Calu3 (cell line): ENCODE data around the gene RBFOX2. TPM values are rescaled to one million over a fixed set of nuclear protein-coding genes. Genes with fewer than 3 reads are reported as not detected.

Experiments used
- BruUV-seq: library from RNA; stranded (reverse); fragments of 400-500 nt; replicated peaks from 2 replicates; lab custom pipeline; 2021; lab: Mats Ljungman, UMichigan
- CTCF ChIA-PET: fragments of 300-600 bp; sonication (Branson Sonifier 250); formaldehyde crosslinking; loops from one replicate; lab custom pipeline; 2022; ENCODE audit warnings: antibody characterized with exemption; lab: Charles Lee
- DNase-seq: peaks from one replicate; pipeline ENCODE4 v3.0.0; 2022
- H3K27ac Mint-ChIP-seq: one replicate; pipeline ENCODE4 v1.8.0; 2022; ENCODE audit warnings: mixed read lengths; ENCODE audit not compliant: unreplicated experiment
- H3K27me3 Mint-ChIP-seq: one replicate; pipeline ENCODE4 v1.8.0; 2022; ENCODE audit warnings: mixed read lengths; ENCODE audit not compliant: unreplicated experiment
- H3K36me3 Mint-ChIP-seq: one replicate; pipeline ENCODE4 v1.8.0; 2022; ENCODE audit warnings: mild to moderate bottlenecking, moderate library complexity, mixed read lengths; ENCODE audit not compliant: insufficient read depth, unreplicated experiment
- H3K4me1 Mint-ChIP-seq: one replicate; pipeline ENCODE4 v1.8.0; 2022; ENCODE audit warnings: mild to moderate bottlenecking, low read depth, mixed read lengths; ENCODE audit not compliant: unreplicated experiment
- H3K4me3 Mint-ChIP-seq: one replicate; pipeline ENCODE4 v1.8.0; 2022; ENCODE audit warnings: mild to moderate bottlenecking, low read depth, moderate library complexity, mixed read lengths; ENCODE audit not compliant: unreplicated experiment
- H3K9me3 Mint-ChIP-seq: one replicate; pipeline ENCODE4 v1.8.0; 2022; ENCODE audit warnings: low read depth, mixed read lengths; ENCODE audit not compliant: unreplicated experiment
- intact Hi-C: fragments of 100-400 bp; cut with micrococcal nuclease; formaldehyde crosslinking; loops from one replicate; pipeline ENCODE4 v1.10.0; 2022; ENCODE audit not compliant: unreplicated experiment
- total RNA-seq: library from RNA; stranded (reverse); gene quantifications from 2 replicates; pipeline ENCODE4 v1.2.3, GENCODE V29; 2022
- TF ChIP-seq, protein P1 (sequence below): fragments of 200-600 bp; IDR thresholded peaks from one replicate; pipeline ENCODE4 v1.8.0; 2022; ENCODE audit warnings: antibody characterized with exemption; ENCODE audit not compliant: unreplicated experiment

The RBFOX2 gene
- total RNA-seq, 1 experiment from 2014 or later: 63.1 TPM

DNA sequence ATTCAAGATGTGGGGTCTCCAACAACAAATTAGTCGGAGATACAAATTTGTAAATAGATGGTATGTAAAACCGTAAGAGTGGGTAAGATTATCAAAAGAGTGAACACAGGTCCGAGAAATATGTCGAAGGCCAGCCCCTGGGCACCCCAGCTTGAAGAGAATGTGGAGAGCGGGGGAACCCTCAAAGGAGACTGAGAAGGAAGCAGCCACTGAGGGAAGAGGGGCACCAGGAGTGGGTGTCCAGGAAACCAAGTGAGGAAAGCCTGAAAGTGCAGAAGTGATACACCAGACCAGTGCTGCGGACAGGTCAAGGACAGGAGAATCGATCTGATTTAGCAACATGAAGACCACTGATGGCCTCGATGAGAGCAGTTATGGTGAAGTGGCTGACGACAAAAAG, 296.5 kb downstream of the RBFOX2 start:
- intact Hi-C loops: loop anchor here (1.0 kb wide), 1 partner anchor 31 kb away; no protein-coding TSS in a partner anchor
- no peak overlapping the region for H3K27ac Mint-ChIP-seq
- BruUV-seq: no TSS peak
- peaks cover 23% of the 10 kb centered on the region for H3K27me3 Mint-ChIP-seq
- CTCF ChIA-PET: no interaction called here
- no peaks in the 10 kb centered on the region for H3K9me3 Mint-ChIP-seq
- TF ChIP-seq, protein P1, sequence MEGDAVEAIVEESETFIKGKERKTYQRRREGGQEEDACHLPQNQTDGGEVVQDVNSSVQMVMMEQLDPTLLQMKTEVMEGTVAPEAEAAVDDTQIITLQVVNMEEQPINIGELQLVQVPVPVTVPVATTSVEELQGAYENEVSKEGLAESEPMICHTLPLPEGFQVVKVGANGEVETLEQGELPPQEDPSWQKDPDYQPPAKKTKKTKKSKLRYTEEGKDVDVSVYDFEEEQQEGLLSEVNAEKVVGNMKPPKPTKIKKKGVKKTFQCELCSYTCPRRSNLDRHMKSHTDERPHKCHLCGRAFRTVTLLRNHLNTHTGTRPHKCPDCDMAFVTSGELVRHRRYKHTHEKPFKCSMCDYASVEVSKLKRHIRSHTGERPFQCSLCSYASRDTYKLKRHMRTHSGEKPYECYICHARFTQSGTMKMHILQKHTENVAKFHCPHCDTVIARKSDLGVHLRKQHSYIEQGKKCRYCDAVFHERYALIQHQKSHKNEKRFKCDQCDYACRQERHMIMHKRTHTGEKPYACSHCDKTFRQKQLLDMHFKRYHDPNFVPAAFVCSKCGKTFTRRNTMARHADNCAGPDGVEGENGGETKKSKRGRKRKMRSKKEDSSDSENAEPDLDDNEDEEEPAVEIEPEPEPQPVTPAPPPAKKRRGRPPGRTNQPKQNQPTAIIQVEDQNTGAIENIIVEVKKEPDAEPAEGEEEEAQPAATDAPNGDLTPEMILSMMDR: no peak
- H3K4me1 Mint-ChIP-seq: peaks cover 15% of the 10 kb centered on the region
- no peak overlapping the region for H3K4me3 Mint-ChIP-seq
- peaks cover 6% of the 10 kb centered on the region for H3K36me3 Mint-ChIP-seq
- no peak for DNase-seq

DNA sequence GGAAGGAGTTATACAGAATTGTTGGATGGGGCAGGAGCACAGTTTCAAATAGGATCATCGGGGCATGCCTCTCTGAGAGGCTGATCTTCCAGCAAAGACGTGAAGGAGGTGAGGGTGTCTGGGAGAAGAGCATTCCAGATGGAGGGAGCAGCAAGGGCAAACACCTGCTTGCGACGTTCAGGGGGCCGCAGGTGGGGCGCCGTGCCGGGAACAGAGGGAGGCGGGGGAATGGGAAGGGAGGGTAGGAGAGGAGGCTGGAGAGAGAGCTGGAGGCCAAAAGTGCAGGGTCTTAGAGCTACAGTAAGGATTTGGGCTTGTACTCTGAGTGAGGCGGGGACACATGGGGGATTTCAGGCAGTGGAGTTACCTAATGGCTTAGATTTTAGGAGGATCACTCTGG, 297.3 kb downstream of the RBFOX2 start:
- H3K27me3 Mint-ChIP-seq: peaks cover 30% of the 10 kb centered on the region
- no TSS peak for BruUV-seq
- no peak overlapping the region for H3K27ac Mint-ChIP-seq
- no peak overlapping the region for H3K4me3 Mint-ChIP-seq
- no peaks in the 10 kb centered on the region for H3K36me3 Mint-ChIP-seq
- H3K4me1 Mint-ChIP-seq: peaks cover 15% of the 10 kb centered on the region
- CTCF ChIA-PET: interaction anchor here (0.8 kb wide), 1 partner anchor 100 kb away, joined by 5 read pairs; no protein-coding TSS in a partner anchor
- TF ChIP-seq, protein P1: no peak
- no peak for DNase-seq
- intact Hi-C loops: no loop called here
- H3K9me3 Mint-ChIP-seq: no peaks in the 10 kb centered on the region

DNA sequence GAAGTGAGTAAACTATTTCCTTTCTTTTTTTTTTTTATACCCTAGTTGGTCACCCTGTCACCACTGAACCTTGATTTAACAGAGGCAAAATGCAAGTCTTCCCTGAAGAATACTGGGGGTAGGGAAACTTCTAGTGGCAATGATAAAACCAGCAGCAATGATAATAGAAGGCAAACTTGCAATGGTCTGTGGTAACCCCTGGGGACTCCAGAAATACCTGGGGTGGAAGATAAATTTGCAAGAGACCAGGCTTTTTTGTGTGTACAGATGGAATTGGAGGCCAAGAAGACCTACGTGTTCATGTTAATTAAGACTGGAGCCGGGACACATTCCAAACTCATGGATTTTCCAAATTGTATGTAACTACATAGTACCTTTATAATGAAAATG, 299.3 kb downstream of the RBFOX2 start:
- Mint-ChIP-seq H3K36me3 (no peaks in the 10 kb centered on the region), H3K9me3 (no peaks in the 10 kb centered on the region), H3K4me3 (no peak overlapping the region), H3K27me3 (peaks cover 35% of the 10 kb centered on the region), H3K27ac (no peak overlapping the region), H3K4me1 (peaks cover 15% of the 10 kb centered on the region)
- DNase-seq: no peak
- CTCF ChIA-PET: interaction anchor here (0.6 to 1.6 kb wide), 5 partner anchors 81 to 395 kb away, joined by 3 to 27 read pairs (median 5); partner anchors contain the start of gene APOL6
- intact Hi-C loops: loop anchor here (5.0 kb wide), 1 partner anchor 102 kb away; no protein-coding TSS in a partner anchor
- no TSS peak for BruUV-seq
- TF ChIP-seq, protein P1: no peak

DNA sequence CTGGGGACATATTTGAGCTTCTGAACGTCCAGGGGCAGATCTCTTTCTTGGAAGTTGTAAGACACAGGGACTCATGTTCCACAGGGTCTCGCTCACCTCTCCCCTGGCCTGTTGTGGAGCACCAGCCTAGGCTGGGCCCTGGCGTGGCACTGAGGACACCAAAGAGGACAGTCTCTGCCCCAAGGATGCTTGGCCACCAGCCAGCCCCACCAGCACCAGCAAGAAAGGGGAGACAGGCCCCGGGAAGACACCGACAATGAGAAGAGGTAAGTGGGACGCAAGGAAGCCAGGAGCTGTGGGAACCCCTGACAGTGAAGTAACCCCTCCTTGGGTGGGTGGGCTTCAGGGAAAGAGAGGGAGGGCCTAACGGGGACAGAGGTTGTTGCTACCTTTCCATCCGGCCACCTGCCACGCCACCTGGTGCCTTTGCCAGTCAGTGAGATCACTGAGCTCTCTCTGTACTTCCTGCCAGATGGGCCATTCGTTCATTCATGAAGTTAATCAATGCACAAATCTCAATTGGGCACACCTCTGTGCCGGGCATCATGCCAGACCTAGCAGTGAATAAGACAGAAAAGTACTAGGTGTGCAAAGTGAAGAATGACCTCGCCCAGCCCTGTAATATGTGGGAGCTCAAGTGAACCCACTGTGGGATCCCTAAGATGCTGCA, 299.9 kb downstream of the RBFOX2 start:
- TF ChIP-seq, protein P1: no peak
- peak; percentile 83 for DNase-seq
- no peak overlapping the region for H3K27ac Mint-ChIP-seq
- H3K27me3 Mint-ChIP-seq: peaks cover 35% of the 10 kb centered on the region
- no peak overlapping the region for H3K4me3 Mint-ChIP-seq
- no peaks in the 10 kb centered on the region for H3K36me3 Mint-ChIP-seq
- no peaks in the 10 kb centered on the region for H3K9me3 Mint-ChIP-seq
- CTCF ChIA-PET: interaction anchor here (0.6 to 1.6 kb wide), 5 partner anchors 80 to 396 kb away, joined by 3 to 27 read pairs (median 5); partner anchors contain the start of gene APOL6
- BruUV-seq: no TSS peak
- peaks cover 15% of the 10 kb centered on the region for H3K4me1 Mint-ChIP-seq
- intact Hi-C loops: loop anchor here (5.0 kb wide), 1 partner anchor 101 kb away; no protein-coding TSS in a partner anchor
